ENCODE data around the gene DNAH2.

DNAH2 gene

DNA sequence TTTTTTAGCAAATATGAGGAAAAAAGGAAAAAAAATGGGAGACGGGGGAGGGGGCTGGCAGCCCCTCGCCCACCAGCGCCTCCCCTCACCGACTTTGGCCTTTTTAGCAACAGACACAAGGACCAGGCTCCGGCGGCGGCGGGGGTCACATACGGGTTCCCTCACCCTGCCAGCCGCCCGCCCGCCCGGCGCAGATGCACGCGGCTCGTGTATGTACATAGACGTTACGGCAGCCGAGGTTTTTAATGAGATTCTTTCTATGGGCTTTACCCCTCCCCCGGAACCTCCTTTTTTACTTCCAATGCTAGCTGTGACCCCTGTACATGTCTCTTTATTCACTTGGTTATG is 136.1 kb downstream of the DNAH2 start:
- H3K27me3 ChIP-seq (replicated peaks; ENCODE audit: insufficient read depth, low read length), result no peaks in the 10 kb centered on the region
- no peaks in the 10 kb centered on the region for H3K9me3 ChIP-seq (replicated peaks; ENCODE audit: insufficient read depth, low read length)
- no peak overlapping the region for H3K4me2 ChIP-seq (ENCODE audit: low read depth, low read length)
- H4K20me1 ChIP-seq (ENCODE audit: insufficient read depth, low read length), result no peaks in the 10 kb centered on the region
- no peak for DNase-seq
- H3K4me3 ChIP-seq (ENCODE audit: low read length), result no peak overlapping the region
- no peaks in the 10 kb centered on the region for H3K9me2 ChIP-seq (replicated peaks; ENCODE audit: insufficient read depth, low read length)
- peaks cover 10% of the 10 kb centered on the region; the same call in 1 of the 2 replicates for H3F3A ChIP-seq (ENCODE audit: insufficient read depth, low read length)
- no peaks in the 10 kb centered on the region for H3K36me3 ChIP-seq (replicated peaks; ENCODE audit: insufficient read depth, low read length)
- H3K9ac ChIP-seq (ENCODE audit: low read length), result no peak overlapping the region
- H2AFZ ChIP-seq (ENCODE audit: low read length), result no peak overlapping the region
- H3K79me2 ChIP-seq (ENCODE audit: low read length), result peaks cover 22% of the 10 kb centered on the region
- no peak overlapping the region for H3K27ac ChIP-seq (ENCODE audit: low read length)
- TF ChIP-seq EZH2phosphoT487 (IDR thresholded peaks at IDR 0.05; ENCODE audit: low read length), result no peak
- TF ChIP-seq, protein P1, sequence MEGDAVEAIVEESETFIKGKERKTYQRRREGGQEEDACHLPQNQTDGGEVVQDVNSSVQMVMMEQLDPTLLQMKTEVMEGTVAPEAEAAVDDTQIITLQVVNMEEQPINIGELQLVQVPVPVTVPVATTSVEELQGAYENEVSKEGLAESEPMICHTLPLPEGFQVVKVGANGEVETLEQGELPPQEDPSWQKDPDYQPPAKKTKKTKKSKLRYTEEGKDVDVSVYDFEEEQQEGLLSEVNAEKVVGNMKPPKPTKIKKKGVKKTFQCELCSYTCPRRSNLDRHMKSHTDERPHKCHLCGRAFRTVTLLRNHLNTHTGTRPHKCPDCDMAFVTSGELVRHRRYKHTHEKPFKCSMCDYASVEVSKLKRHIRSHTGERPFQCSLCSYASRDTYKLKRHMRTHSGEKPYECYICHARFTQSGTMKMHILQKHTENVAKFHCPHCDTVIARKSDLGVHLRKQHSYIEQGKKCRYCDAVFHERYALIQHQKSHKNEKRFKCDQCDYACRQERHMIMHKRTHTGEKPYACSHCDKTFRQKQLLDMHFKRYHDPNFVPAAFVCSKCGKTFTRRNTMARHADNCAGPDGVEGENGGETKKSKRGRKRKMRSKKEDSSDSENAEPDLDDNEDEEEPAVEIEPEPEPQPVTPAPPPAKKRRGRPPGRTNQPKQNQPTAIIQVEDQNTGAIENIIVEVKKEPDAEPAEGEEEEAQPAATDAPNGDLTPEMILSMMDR (IDR thresholded peaks at IDR 0.05; ENCODE audit: low read length), result no peak
- TF ChIP-seq EZH2 (optimal IDR thresholded peaks at IDR 0.05; ENCODE audit: low read depth, low read length), result no peak
- peaks cover 15% of the 10 kb centered on the region for H3K4me1 ChIP-seq (ENCODE audit: low read length)

DNA sequence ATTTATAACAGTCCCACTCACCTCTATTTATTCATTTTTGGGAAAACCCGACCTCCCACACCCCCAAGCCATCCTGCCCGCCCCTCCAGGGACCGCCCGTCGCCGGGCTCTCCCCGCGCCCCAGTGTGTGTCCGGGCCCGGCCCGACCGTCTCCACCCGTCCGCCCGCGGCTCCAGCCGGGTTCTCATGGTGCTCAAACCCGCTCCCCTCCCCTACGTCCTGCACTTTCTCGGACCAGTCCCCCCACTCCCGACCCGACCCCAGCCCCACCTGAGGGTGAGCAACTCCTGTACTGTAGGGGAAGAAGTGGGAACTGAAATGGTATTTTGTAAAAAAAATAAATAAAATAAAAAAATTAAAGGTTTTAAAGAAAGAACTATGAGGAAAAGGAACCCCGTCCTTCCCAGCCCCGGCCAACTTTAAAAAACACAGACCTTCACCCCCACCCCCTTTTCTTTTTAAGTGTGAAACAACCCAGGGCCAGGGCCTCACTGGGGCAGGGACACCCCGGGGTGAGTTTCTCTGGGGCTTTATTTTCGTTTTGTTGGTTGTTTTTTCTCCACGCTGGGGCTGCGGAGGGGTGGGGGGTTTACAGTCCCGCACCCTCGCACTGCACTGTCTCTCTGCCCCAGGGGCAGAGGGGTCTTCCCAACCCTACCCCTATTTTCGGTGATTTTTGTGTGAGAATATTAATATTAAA is 136.7 kb downstream of the DNAH2 start:
- DNase-seq, result no peak
- Histone ChIP-seq H3K4me2 (ENCODE audit: low read depth, low read length) (no peak overlapping the region), H3K9me2 (replicated peaks; ENCODE audit: insufficient read depth, low read length) (no peaks in the 10 kb centered on the region), H3K4me3 (ENCODE audit: low read length) (no peak overlapping the region), H3K4me1 (ENCODE audit: low read length) (peaks cover 20% of the 10 kb centered on the region), H3F3A (ENCODE audit: insufficient read depth, low read length) (peaks cover 10% of the 10 kb centered on the region; the same call in 1 of the 2 replicates), H3K9ac (ENCODE audit: low read length) (no peak overlapping the region), H4K20me1 (ENCODE audit: insufficient read depth, low read length) (no peaks in the 10 kb centered on the region), H3K27me3 (replicated peaks; ENCODE audit: insufficient read depth, low read length) (no peaks in the 10 kb centered on the region), H3K79me2 (ENCODE audit: low read length) (peaks cover 28% of the 10 kb centered on the region), H2AFZ (ENCODE audit: low read length) (no peak overlapping the region), H3K36me3 (replicated peaks; ENCODE audit: insufficient read depth, low read length) (no peaks in the 10 kb centered on the region), H3K27ac (ENCODE audit: low read length) (no peak overlapping the region), H3K9me3 (replicated peaks; ENCODE audit: insufficient read depth, low read length) (no peaks in the 10 kb centered on the region)
- TF ChIP-seq EZH2phosphoT487 (IDR thresholded peaks at IDR 0.05; ENCODE audit: low read length) (no peak), EZH2 (optimal IDR thresholded peaks at IDR 0.05; ENCODE audit: low read depth, low read length) (no peak)
- TF ChIP-seq, protein P1 (IDR thresholded peaks at IDR 0.05; ENCODE audit: low read length), result no peak

DNA sequence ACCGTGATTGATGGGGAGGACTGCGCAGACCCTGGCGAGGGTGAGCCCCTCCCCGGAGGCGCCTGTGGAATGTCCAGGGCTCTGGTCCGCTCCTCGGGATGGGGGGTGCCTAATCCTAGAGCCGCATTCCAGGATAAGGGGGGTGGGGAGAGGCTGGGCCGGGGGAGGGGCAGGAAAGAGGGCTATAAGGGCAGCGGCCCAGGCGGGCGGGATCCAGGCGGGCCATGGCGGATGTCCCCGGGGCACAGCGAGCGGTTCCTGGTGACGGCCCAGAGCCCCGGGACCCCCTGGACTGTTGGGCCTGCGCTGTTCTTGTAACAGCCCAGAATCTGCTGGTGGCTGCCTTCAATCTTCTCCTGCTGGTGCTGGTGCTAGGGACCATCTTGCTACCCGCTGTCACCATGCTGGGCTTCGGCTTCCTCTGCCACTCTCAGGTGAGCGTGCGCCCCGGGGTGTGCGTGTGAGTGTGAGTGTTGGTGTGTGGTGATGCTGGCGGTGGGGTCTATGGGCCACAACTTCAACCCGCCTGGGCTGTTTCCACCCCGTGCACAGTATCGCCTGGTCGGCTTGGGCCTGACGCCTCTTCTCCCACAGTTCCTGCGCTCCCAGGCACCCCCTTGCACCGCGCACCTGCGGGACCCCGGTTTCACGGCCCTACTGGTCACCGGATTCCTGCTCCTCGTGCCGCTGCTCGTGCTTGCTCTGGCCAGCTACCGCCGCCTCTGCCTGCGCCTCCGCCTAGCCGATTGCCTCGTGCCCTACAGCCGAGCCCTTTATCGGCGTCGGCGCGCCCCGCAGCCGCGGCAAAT is 137.5 kb downstream of the DNAH2 start, which contains the start of gene TMEM88:
TMEM88 (plus strand) TSS at position 216 of the 809 bp plus-strand sequence; CDS start at position 225, 9 bp downstream.
- Histone ChIP-seq H4K20me1 (ENCODE audit: insufficient read depth, low read length) (no peaks in the 10 kb centered on the region), H3K4me3 (ENCODE audit: low read length) (peak within 1 kb of the TSS; percentile 88), H3F3A (ENCODE audit: insufficient read depth, low read length) (peaks cover 10% of the 10 kb centered on the region; the same call in 1 of the 2 replicates), H3K4me2 (ENCODE audit: low read depth, low read length) (peak within 1 kb of the TSS; percentile 98), H3K79me2 (ENCODE audit: low read length) (peaks cover 30% of the 10 kb centered on the region), H3K9me3 (replicated peaks; ENCODE audit: insufficient read depth, low read length) (no peaks in the 10 kb centered on the region), H3K27ac (ENCODE audit: low read length) (no peak within 1 kb of the TSS), H3K36me3 (replicated peaks; ENCODE audit: insufficient read depth, low read length) (no peaks in the 10 kb centered on the region), H3K9ac (ENCODE audit: low read length) (peak within 1 kb of the TSS; percentile 86; the same call in 1 of the 2 replicates), H3K4me1 (ENCODE audit: low read length) (peaks cover 22% of the 10 kb centered on the region), H3K27me3 (replicated peaks; ENCODE audit: insufficient read depth, low read length) (no peaks in the 10 kb centered on the region), H3K9me2 (replicated peaks; ENCODE audit: insufficient read depth, low read length) (no peaks in the 10 kb centered on the region), H2AFZ (ENCODE audit: low read length) (no peak within 1 kb of the TSS)
- TF ChIP-seq, protein P1 (IDR thresholded peaks at IDR 0.05; ENCODE audit: low read length), result no peak
- TF ChIP-seq EZH2 (optimal IDR thresholded peaks at IDR 0.05; ENCODE audit: low read depth, low read length) (no peak), EZH2phosphoT487 (IDR thresholded peaks at IDR 0.05; ENCODE audit: low read length) (no peak)
- DNase-seq, result no peak

Measured in MM.1S (cell line).